IPS DF 6.9 (cell line): ENCODE data around the gene RP9.

ENCODE experiments used
- DNase-seq: peaks from one replicate; pipeline ENCODE4 v3.0.0-alpha.2; 2013; ENCODE audit warnings: low read depth, low spot score
- H3K27ac ChIP-seq: one replicate; pipeline ENCODE4 v1.5.1; 2013; ENCODE audit warnings: low read length, control low read depth
- H3K27me3 ChIP-seq: 2 replicates; pipeline ENCODE4 v1.6.1; 2013; ENCODE audit warnings: mild to moderate bottlenecking, low read length; ENCODE audit not compliant: control insufficient read depth, insufficient read depth
- H3K36me3 ChIP-seq: 2 replicates; pipeline ENCODE4 v1.6.1; 2013; ENCODE audit warnings: low read length; ENCODE audit not compliant: control insufficient read depth, insufficient read depth
- H3K4me1 ChIP-seq: 2 replicates; pipeline ENCODE4 v1.6.1; 2013; ENCODE audit warnings: low read length; ENCODE audit not compliant: control insufficient read depth, insufficient read depth
- H3K4me3 ChIP-seq: 2 replicates; pipeline ENCODE4 v1.5.1; 2013; ENCODE audit warnings: mild to moderate bottlenecking, low read length
- H3K9me3 ChIP-seq: 2 replicates; pipeline ENCODE4 v1.6.1; 2013; ENCODE audit warnings: low read length, inconsistent platforms; ENCODE audit not compliant: control insufficient read depth, insufficient read depth
- WGBS: extraction: QIAGEN DNeasy Blood & Tissue Kit; methylation state at CpG from one replicate; pipeline ENCODE4 v1.1.7; 2013; ENCODE audit warnings: mixed read lengths, missing lambda C conversion rate; ENCODE audit not compliant: insufficient read length, insufficient coverage; 5-methylcytosine and 5-hydroxymethylcytosine counted together

Gene RP9

DNA sequence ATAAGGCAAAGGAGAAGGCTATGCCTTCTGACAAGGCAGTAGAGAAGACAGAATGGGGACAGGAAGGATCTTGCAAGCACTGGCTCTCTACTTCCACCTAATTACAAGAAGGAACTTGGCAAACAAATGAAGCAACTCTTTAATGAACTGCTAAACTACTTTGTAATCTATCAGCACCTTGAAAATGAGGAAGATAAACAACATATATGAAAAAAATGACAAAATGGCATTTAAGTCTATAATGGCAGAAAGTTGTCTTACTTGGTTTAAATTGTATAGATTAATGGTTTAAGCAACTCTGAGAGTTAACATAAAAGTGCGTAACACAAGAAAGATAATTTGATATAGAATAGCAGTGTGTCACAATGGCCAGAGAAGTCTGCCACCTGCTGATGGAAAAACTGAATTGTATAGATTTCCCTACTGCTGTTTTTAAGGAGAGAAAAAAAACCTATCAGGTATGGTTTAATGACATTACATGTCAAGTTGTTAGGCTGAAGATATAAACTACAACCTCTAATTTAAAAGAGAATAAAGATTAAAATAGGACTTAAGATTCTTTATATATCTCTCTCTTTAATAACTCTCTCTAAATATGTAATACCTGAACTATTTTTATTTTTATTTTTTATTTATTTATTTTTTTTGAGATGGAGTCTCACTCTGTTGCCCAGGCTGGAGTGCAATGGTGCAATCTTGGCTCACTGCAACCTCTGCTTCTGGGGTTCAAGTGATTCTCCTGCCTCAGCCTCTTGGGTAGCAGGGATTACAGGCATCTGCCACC is 58.5 kb downstream of the RP9 start:
- no peak overlapping the region for H3K4me3 ChIP-seq
- no peak overlapping the region for H3K27ac ChIP-seq
- no peaks in the 10 kb centered on the region for H3K4me1 ChIP-seq
- no peaks in the 10 kb centered on the region for H3K27me3 ChIP-seq
- H3K9me3 ChIP-seq = no peaks in the 10 kb centered on the region
- no peak for DNase-seq
- no CpG with 5 or more reads among the region's 1 CpG for WGBS
- H3K36me3 ChIP-seq = no peaks in the 10 kb centered on the region

- no peaks in the 10 kb centered on the region for H3K4me1 ChIP-seq
- H3K27ac ChIP-seq = no peak overlapping the region
- no CpG with 5 or more reads among the region's 1 CpG for WGBS
- no peaks in the 10 kb centered on the region for H3K36me3 ChIP-seq
- H3K27me3 ChIP-seq = no peaks in the 10 kb centered on the region
- no peaks in the 10 kb centered on the region for H3K9me3 ChIP-seq
- no peak for DNase-seq
- H3K4me3 ChIP-seq = no peak overlapping the region
These were observed 60.5 kb downstream of the RP9 start for GRCh38 chr7:33048704-33049103.

- no peaks in the 10 kb centered on the region for H3K27me3 ChIP-seq
- no CpG with 5 or more reads among the region's 3 CpGs for WGBS
These were observed 60.9 kb downstream of the RP9 start for GRCh38 chr7:33048257-33048656.

GRCh38 chr7:33044986-33045385 is 64.2 kb downstream of the RP9 start:
- H3K4me3 ChIP-seq = no peak overlapping the region
- no peak overlapping the region for H3K27ac ChIP-seq
- H3K27me3 ChIP-seq = no peaks in the 10 kb centered on the region
- no peaks in the 10 kb centered on the region for H3K9me3 ChIP-seq
- DNase-seq = no peak
- WGBS = no CpG with 5 or more reads among the region's 2 CpGs
- H3K4me1 ChIP-seq = no peaks in the 10 kb centered on the region
- no peaks in the 10 kb centered on the region for H3K36me3 ChIP-seq

More at GRCh38 chr7:33048257-33048656, 60.9 kb downstream of the RP9 start:
- H3K9me3 ChIP-seq = no peaks in the 10 kb centered on the region
- no peak overlapping the region for H3K27ac ChIP-seq
- no peaks in the 10 kb centered on the region for H3K4me1 ChIP-seq
- H3K4me3 ChIP-seq = no peak overlapping the region
- no peak for DNase-seq
- H3K36me3 ChIP-seq = no peaks in the 10 kb centered on the region
